GM19324 (cell line): Measurements from ENCODE around the gene EXD3.

ENCODE experiments used
- ATAC-seq: cut with Tn5 transposase; IDR thresholded peaks from one replicate; pipeline ENCODE4 v1.9.1; 2021; ENCODE audit warnings: mild to moderate bottlenecking, moderate library complexity; ENCODE audit not compliant: unreplicated experiment, low FRiP score

EXD3 gene

GRCh38 chr9:137369911-137370764 is 52.8 kb downstream of the EXD3 start:
- no peak for ATAC-seq

- ATAC-seq: no peak
These were observed 53.7 kb downstream of the EXD3 start for GRCh38 chr9:137369061-137369787.

- ATAC-seq: no peak
These were observed 54.4 kb downstream of the EXD3 start for GRCh38 chr9:137368431-137369035.

GRCh38 chr9:137367506-137368430 is 55.2 kb downstream of the EXD3 start:
- ATAC-seq: no peak

GRCh38 chr9:137366891-137367381 is 56.0 kb downstream of the EXD3 start:
- no peak for ATAC-seq

GRCh38 chr9:137366445-137366810 is 56.5 kb downstream of the EXD3 start:
- no peak for ATAC-seq

GRCh38 chr9:137365552-137366444 is 57.2 kb downstream of the EXD3 start:
- no peak for ATAC-seq

- ATAC-seq: no peak
These were observed 57.9 kb downstream of the EXD3 start for GRCh38 chr9:137365056-137365455.

- ATAC-seq: no peak
These were observed 63.1 kb downstream of the EXD3 start for GRCh38 chr9:137359850-137360249.

GRCh38 chr9:137358126-137358525 is 64.8 kb downstream of the EXD3 start:
- ATAC-seq: no peak

GRCh38 chr9:137357166-137357565 is 65.8 kb downstream of the EXD3 start:
- ATAC-seq: no peak

- no peak for ATAC-seq
These were observed 67.1 kb downstream of the EXD3 start for GRCh38 chr9:137355761-137356365.

GRCh38 chr9:137354845-137355760 is 67.9 kb downstream of the EXD3 start:
- ATAC-seq: no peak

GRCh38 chr9:137354153-137354844 is 68.7 kb downstream of the EXD3 start:
- no peak for ATAC-seq

- no peak for ATAC-seq
These were observed 69.5 kb downstream of the EXD3 start for GRCh38 chr9:137353223-137354152.
